ENCODE results near the gene AQR.
"Not testable (repeated sequence)": the region's sequence is repeated elsewhere in the genome, so short reads cannot be mapped to it uniquely, and the experiment has no call there.

The AQR gene

GRCh38 chr15:34812369-34812768, 157.2 kb downstream of the AQR start:
- no peak for DNase-seq

- DNase-seq = no peak
These were observed 159.0 kb downstream of the AQR start for GRCh38 chr15:34810443-34811129.

- DNase-seq = no peak
These were observed 160.4 kb downstream of the AQR start for GRCh38 chr15:34809186-34809585.

GRCh38 chr15:34808016-34808415, 161.5 kb downstream of the AQR start:
- DNase-seq = no peak

GRCh38 chr15:34807241-34807640, 162.3 kb downstream of the AQR start:
- not testable (repeated sequence) for DNase-seq

GRCh38 chr15:34804776-34805175, 164.8 kb downstream of the AQR start:
- no peak for DNase-seq

- no peak for DNase-seq
These were observed 165.4 kb downstream of the AQR start for GRCh38 chr15:34804113-34804512.

GRCh38 chr15:34802803-34803750, 166.5 kb downstream of the AQR start:
- DNase-seq = no peak

- DNase-seq = no peak
These were observed 167.2 kb downstream of the AQR start for GRCh38 chr15:34802371-34802770.

Data from suppressor macrophage treated with lipopolysaccharide for 1 hour (primary cell).